Stomach (tissue), 4 donors: ENCODE measurements around the gene C17orf100.

Experiments used
- CTCF ChIP-seq, 7 experiments: fragments of 450-650 bp in 4 of 7; fragments of 200-600 bp in 3 of 7; sonication (generic) in 3 of 7; IDR thresholded peaks; one replicate each; pipeline ENCODE4 v1.5.1; 2016 to 2019; ENCODE audit warnings: antibody characterized with exemption in 7 of 7, control low read depth in 2 of 7, mild to moderate bottlenecking in 1 of 7
- POLR2A ChIP-seq, 4 donors: fragments of 450-650 bp; IDR thresholded peaks; one replicate each; pipeline ENCODE4 v1.6.1; 2016; ENCODE audit warnings: antibody characterized with exemption in 4 of 4, control low read depth in 2 of 4, mild to moderate bottlenecking in 1 of 4, moderate library complexity in 1 of 4

- TF ChIP-seq CTCF (IDR thresholded peaks at IDR 0.05) (peak in 5 of 7 experiments; percentile 82 to 88 (median 82)), POLR2A (IDR thresholded peaks at IDR 0.05) (no peak)
Observed at GRCh38 chr17:6666077-6666521, 14.5 kb downstream of the C17orf100 start.
